Measurements from ENCODE around the gene GPBAR1. TPM values are rescaled to one million over a fixed set of nuclear protein-coding genes. Genes with fewer than 3 reads are reported as not detected.
A peak's percentile ranks its signal among the peaks of the same experiment; 100 is the strongest.

The GPBAR1 gene
- total and polyA plus RNA-seq, 9 donors = 0.28 to 3.8 (median 2.1) TPM

- WGBS, 3 donors = 40 to 51% (median 48%) methylated on average over 12 of the region's 12 CpGs
- Histone ChIP-seq H3K4me1 (ENCODE audit: insufficient read depth) (peaks cover 19% of the 10 kb centered on the region), H3K27ac (peak overlapping the region; percentile 89 to 99), H3K36me3 (no peaks in the 10 kb centered on the region), H3K27me3 (no peaks in the 10 kb centered on the region), H3K4me3 (peak overlapping the region; percentile 94), H3K9me3 (no peaks in the 10 kb centered on the region)
- no peak for TF ChIP-seq EP300 (IDR thresholded peaks at IDR 0.05)
- no peak for TF ChIP-seq POLR2A (IDR thresholded peaks at IDR 0.05)
- no peak for TF ChIP-seq CTCF (IDR thresholded peaks at IDR 0.05)
- intact Hi-C loops (cut with DNase I) = loop anchor here in 2 of 4 donors (5.0 to 10.0 kb wide), 2 partner anchors 107 to 174 kb away; partner anchors contain the start of gene CTDSP1 (in 1 of the 2)
- DNase-seq = no peak
Measured at GRCh38 chr2:218290316-218291261, 29.8 kb downstream of the GPBAR1 start.

- H3K36me3 ChIP-seq = no peaks in the 10 kb centered on the region
- no peaks in the 10 kb centered on the region for H3K9me3 ChIP-seq
- peak overlapping the region; percentile 94 for H3K4me3 ChIP-seq
- TF ChIP-seq CTCF (IDR thresholded peaks at IDR 0.05) (no peak), EP300 (IDR thresholded peaks at IDR 0.05) (no peak), POLR2A (IDR thresholded peaks at IDR 0.05) (no peak)
- WGBS, 3 donors = 21 to 23% (median 22%) methylated on average over 12 of the region's 12 CpGs
- peak in 4 of 5 donors; percentile 45 to 61 (median 55) for DNase-seq
- H3K4me1 ChIP-seq (ENCODE audit: insufficient read depth) = peaks cover 13% of the 10 kb centered on the region
- no peaks in the 10 kb centered on the region for H3K27me3 ChIP-seq
- intact Hi-C loops (cut with DNase I) = loop anchor here in 2 of 4 donors (5.0 to 10.0 kb wide), 2 partner anchors 106 to 173 kb away; partner anchors contain the start of gene CTDSP1 (in 1 of the 2)
- peak overlapping the region; percentile 89 to 99 for H3K27ac ChIP-seq
Measured at GRCh38 chr2:218291318-218292047, 30.7 kb downstream of the GPBAR1 start.

- no peaks in the 10 kb centered on the region for H3K36me3 ChIP-seq
- TF ChIP-seq EP300 (IDR thresholded peaks at IDR 0.05) (no peak), CTCF (IDR thresholded peaks at IDR 0.05) (peak; percentile 72 to 94 (median 87)), POLR2A (IDR thresholded peaks at IDR 0.05) (peak; percentile 83)
- no peaks in the 10 kb centered on the region for H3K9me3 ChIP-seq
- peak within 1 kb of the TSS; percentile 89 to 99 for H3K27ac ChIP-seq
- H3K4me1 ChIP-seq (ENCODE audit: insufficient read depth) = peaks cover 11% of the 10 kb centered on the region
- WGBS, 3 donors = 4% methylated on average over 54 to 63 of the region's 63 CpGs
- peak; percentile 76 to 89 (median 83) for DNase-seq
- no peaks in the 10 kb centered on the region for H3K27me3 ChIP-seq
- peak within 1 kb of the TSS; percentile 94 for H3K4me3 ChIP-seq
- intact Hi-C loops (cut with DNase I) = loop anchor here in 2 of 4 donors (5.0 to 10.0 kb wide), 2 partner anchors 105 to 172 kb away; partner anchors contain the start of gene CTDSP1 (in 1 of the 2)
Measured at GRCh38 chr2:218292048-218293014, 31.5 kb downstream of the GPBAR1 start, which contains the start of gene TMBIM1. TMBIM1 (minus strand) TSS chr2:218292503; CDS start chr2:218282141, 10,362 bp downstream.

All from ovary (tissue), 9 donors.